HG03025 (cell line): ENCODE results near the gene OR51B6.
"Not testable (repeated sequence)": the region's sequence is repeated elsewhere in the genome, so short reads cannot be mapped to it uniquely, and the experiment has no call there.

Experiments
- ATAC-seq: cut with Tn5 transposase; IDR thresholded peaks from one replicate; pipeline ENCODE4 v1.9.1; 2021; ENCODE audit warnings: mild to moderate bottlenecking, moderate library complexity; ENCODE audit not compliant: unreplicated experiment, low FRiP score

The OR51B6 gene

GRCh38 chr11:5363679-5364078 lies 12.4 kb downstream of the OR51B6 start:
- no peak for ATAC-seq

- no peak for ATAC-seq
These were observed 12.9 kb downstream of the OR51B6 start for GRCh38 chr11:5364214-5364613.

- not testable (repeated sequence) for ATAC-seq
These were observed 15.1 kb downstream of the OR51B6 start for GRCh38 chr11:5366365-5366764.

DNA sequence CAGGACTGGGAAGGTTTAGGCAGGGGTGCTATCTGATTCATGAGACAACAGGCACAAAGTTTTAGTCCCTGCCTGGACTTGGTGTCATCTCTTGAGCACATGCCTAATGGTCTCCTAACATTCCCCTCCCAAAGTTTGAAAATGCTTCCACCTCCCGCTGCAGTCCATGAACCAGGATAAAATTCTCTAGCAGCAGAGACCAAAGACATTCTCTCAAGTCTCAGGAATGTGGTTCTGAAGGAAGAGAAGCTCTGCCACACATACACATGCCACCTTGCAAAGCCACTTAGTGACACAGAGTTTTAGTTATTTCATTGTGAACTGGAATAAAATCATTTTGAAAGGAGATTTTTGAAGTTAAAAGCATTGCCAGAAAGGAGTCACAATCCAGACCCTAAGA lies 15.5 kb downstream of the OR51B6 start:
- no peak for ATAC-seq

- no peak for ATAC-seq
These were observed 16.3 kb downstream of the OR51B6 start for GRCh38 chr11:5367448-5368074.

DNA sequence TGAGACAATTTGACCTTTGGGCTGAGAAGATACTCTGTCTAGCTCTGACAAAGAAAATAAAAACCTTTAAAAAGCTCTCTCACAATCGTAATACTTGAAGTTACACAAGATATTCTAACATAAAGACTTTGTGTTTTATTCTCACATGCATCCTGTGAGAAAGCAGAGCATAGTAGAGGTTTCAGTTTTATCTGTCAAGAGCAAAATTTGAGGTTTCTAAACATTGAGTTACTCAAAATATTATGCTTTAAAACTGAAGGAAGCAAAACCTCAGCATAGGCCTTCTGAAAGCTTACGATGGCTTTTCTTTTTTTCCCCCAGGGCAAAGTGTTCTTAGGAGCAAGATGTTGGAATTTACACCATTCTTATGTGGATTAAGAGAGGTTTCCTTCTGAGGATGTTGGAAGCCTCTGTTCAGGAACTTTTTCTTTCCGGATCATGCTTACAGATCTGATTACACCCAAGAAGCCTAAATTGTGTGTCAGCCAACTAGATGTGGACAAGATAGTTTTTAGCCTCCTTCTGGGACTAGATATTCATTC lies 17.3 kb downstream of the OR51B6 start:
- ATAC-seq = no peak

- ATAC-seq = no peak
These were observed 18.5 kb downstream of the OR51B6 start for GRCh38 chr11:5369789-5370188.

GRCh38 chr11:5380740-5381342 lies 29.5 kb downstream of the OR51B6 start:
- ATAC-seq = peak; percentile 89

- no peak for ATAC-seq
These were observed 32.3 kb downstream of the OR51B6 start, which contains the start of gene OR51M1 for GRCh38 chr11:5383576-5383975. Gene OR51M1, plus strand, starts transcription at chr11:5383812. Its CDS starts 5,587 bp downstream, at chr11:5389399.

DNA sequence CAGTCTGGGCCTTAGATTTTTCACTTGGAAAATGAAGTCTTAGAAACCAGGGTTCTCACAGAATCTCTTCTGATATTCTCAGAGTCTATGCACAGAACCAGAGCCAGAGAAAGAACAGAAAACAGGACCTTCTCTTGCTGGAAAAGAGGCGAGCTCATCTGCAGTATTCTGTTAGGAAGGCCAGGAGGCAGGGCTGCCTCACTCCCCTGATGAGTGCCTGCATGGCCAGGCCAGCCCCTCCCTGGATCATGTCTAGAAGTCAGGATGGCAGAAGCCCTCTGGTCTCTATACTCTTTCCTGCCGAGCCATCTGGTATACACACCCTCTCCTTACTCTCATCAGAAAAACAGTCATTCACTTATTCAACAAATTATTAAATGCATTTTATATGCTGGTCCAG lies 33.0 kb downstream of the OR51B6 start:
- ATAC-seq = no peak

DNA sequence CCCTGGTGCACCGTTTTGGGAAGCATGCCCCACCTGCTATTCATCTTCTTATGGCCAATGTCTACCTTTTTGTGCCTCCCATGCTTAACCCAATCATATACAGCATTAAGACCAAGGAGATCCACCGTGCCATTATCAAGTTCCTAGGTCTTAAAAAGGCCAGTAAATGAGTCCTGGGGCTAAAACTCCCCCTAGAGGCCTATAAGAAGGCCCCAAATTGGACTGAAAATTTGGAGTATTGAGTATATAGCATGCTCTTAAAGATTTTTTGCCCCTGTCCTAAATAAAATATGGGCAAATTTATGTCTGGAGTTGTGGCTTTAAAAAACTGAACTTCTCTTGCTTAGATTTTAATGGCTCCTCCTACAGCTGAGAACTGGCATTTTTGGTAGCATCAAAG lies 38.9 kb downstream of the OR51B6 start:
- ATAC-seq = no peak

- no peak for ATAC-seq
These were observed 42.8 kb downstream of the OR51B6 start for GRCh38 chr11:5394091-5394490.

DNA sequence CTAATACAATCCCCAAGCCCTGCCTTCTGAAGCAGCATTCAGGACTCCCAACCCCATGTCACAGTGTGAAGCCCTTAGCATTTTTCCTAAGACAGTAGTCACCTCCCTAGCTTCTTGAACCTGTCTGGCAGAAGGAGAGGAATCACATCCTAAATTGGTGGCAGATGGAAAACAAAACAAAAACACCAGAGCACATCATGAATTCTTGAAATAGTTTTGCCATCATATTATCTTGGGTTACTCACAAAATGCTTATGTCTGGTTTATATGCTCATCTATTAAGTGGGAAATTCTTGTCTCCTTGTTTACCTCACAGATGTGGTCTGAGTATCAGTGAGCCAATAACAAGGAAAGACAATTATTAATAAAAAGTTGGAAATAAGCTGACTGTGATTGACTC lies 47.6 kb downstream of the OR51B6 start:
- no peak for ATAC-seq
